Suprapubic skin (tissue), 2 donors: ENCODE results near the gene BRD9.

ENCODE experiments used
- EP300 ChIP-seq: sonication (generic); formaldehyde crosslinking; IDR thresholded peaks from one replicate; pipeline ENCODE4 v1.6.1; 2017; ENCODE audit warnings: antibody characterized with exemption
- POLR2A ChIP-seq, 2 donors: fragments of 450-650 bp; IDR thresholded peaks; one replicate each; pipeline ENCODE4 v1.6.1; 2017; ENCODE audit warnings: antibody characterized with exemption in 2 of 2, mild to moderate bottlenecking in 2 of 2, moderate library complexity in 2 of 2

GRCh38 chr5:926417-927171 lies 34.0 kb upstream of the BRD9 start:
- no peak for TF ChIP-seq EP300
- TF ChIP-seq POLR2A (IDR thresholded peaks at IDR 0.05): no peak
